CD4-positive, alpha-beta T cell (primary cell): ENCODE results near the gene KCTD11. TPM values are rescaled to one million over a fixed set of nuclear protein-coding genes. Genes with fewer than 3 reads are reported as not detected.

ENCODE experiments used
- ATAC-seq: fragments of 200-7000 bp; cut with Tn5 transposase; one replicate; pipeline ENCODE4 v1.10.0; 2022; ENCODE audit warnings: mild to moderate bottlenecking; ENCODE audit not compliant: poor library complexity
- CTCF ChIA-PET: fragments of 350-600 bp; sonication (Branson Sonifier 250); formaldehyde crosslinking; loops from one replicate; lab custom pipeline; 2021; ENCODE audit warnings: antibody characterized with exemption, inconsistent platforms; lab: Charles Lee
- POLR2A ChIA-PET: fragments of 350-600 bp; sonication (Branson Sonifier 250); formaldehyde crosslinking; loops from one replicate; lab custom pipeline; 2021; ENCODE audit warnings: antibody characterized with exemption, inconsistent platforms; lab: Charles Lee
- DNase-seq, 14 experiments: peaks; one replicate each; pipeline ENCODE4 v3.0.0-alpha.2; 2013 to 2020; ENCODE audit warnings: mixed read lengths in 2 of 14
- H3K27ac ChIP-seq, 2 donors: one replicate each; pipeline versions ENCODE4 v1.5.1 to v1.7.0; 2013; ENCODE audit warnings: low read length in 2 of 2, low read depth in 1 of 2, mild to moderate bottlenecking in 1 of 2
- H3K27me3 ChIP-seq, 2 experiments: 1 replicate in 1 of 2; 2 replicates in 1 of 2; pipeline versions ENCODE4 v1.6.1 to v1.7.0; 2013; ENCODE audit warnings: low read length in 2 of 2, control low read depth in 1 of 2, mild to moderate bottlenecking in 1 of 2, moderate library complexity in 1 of 2; ENCODE audit not compliant: insufficient read depth in 2 of 2, control insufficient read depth in 1 of 2
- H3K36me3 ChIP-seq: one replicate; pipeline ENCODE4 v1.6.1; 2013; ENCODE audit warnings: low read length, control low read depth; ENCODE audit not compliant: insufficient read depth
- H3K4me1 ChIP-seq: one replicate; pipeline ENCODE4 v1.6.1; 2013; ENCODE audit warnings: low read length, control low read depth; ENCODE audit not compliant: insufficient read depth
- H3K4me3 ChIP-seq: one replicate; pipeline ENCODE4 v1.5.1; 2013; ENCODE audit warnings: mild to moderate bottlenecking, low read length, moderate library complexity
- H3K9me3 ChIP-seq, 2 experiments: 1 replicate in 1 of 2; 2 replicates in 1 of 2; pipeline versions ENCODE4 v1.6.1 to v1.7.0; 2013; ENCODE audit warnings: low read length in 2 of 2, mild to moderate bottlenecking in 2 of 2, control low read depth in 1 of 2, moderate library complexity in 1 of 2; ENCODE audit not compliant: control insufficient read depth in 1 of 2, insufficient read depth in 1 of 2
- H3K27ac Mint-ChIP-seq: one replicate; pipeline ENCODE4 v1.8.0; 2020; ENCODE audit warnings: mixed read lengths
- H3K27me3 Mint-ChIP-seq: one replicate; pipeline ENCODE4 v1.8.0; 2021; ENCODE audit warnings: mixed read lengths
- H3K36me3 Mint-ChIP-seq: one replicate; pipeline ENCODE4 v1.8.0; 2021; ENCODE audit warnings: low read depth, mixed read lengths
- H3K4me1 Mint-ChIP-seq: one replicate; pipeline ENCODE4 v1.8.0; 2021; ENCODE audit warnings: low read depth, mixed read lengths
- H3K4me3 Mint-ChIP-seq: one replicate; pipeline ENCODE4 v1.8.0; 2020; ENCODE audit warnings: mild to moderate bottlenecking, mixed read lengths
- H3K9me3 Mint-ChIP-seq: one replicate; pipeline ENCODE4 v1.8.0; 2020; ENCODE audit warnings: mixed read lengths
- intact Hi-C, 2 experiments: fragments of 100-400 bp; cut with DNase I in 1 of 2; cut with micrococcal nuclease in 1 of 2; formaldehyde crosslinking; loops; one replicate each; pipeline versions ENCODE4 v1.15.1 to v1.9.0; 2023 to 2025; cut with DNase I, micrococcal nuclease
- total RNA-seq, 174 experiments: library from RNA in 2 of 174; stranded (reverse) in 2 of 174; gene quantifications; one replicate each; pipeline ENCODE4 v1.2.3 and lab custom pipeline; 2021 to 2026
- TF ChIP-seq, protein P1 (sequence below): fragments of 200-600 bp; IDR thresholded peaks from one replicate; pipeline ENCODE4 v1.8.0; 2022; ENCODE audit warnings: antibody characterized with exemption, mild to moderate bottlenecking

The KCTD11 gene
- total RNA-seq, 2 experiments from 2014 or later = 1.3 to 1.6 TPM

GRCh38 chr17:7383371-7383741, 31.4 kb downstream of the KCTD11 start:
- peaks cover 10% of the 10 kb centered on the region for H3K4me1 Mint-ChIP-seq
- H3K27ac ChIP-seq = peak overlapping the region; percentile 15 to 74
- POLR2A ChIA-PET = interaction anchor here (0.6 to 3.9 kb wide), 19 partner anchors 10 to 773 kb away, joined by 3 to 37 read pairs (median 7); partner anchors contain the start of genes ACADVL, ACAP1, DLG4 and NEURL4
- intact Hi-C loops = loop anchor here in 1 of 2 experiments (10.0 kb wide), 1 partner anchor 51 kb away; the partner anchor contains the start of genes FGF11 and TMEM102
- CTCF ChIA-PET = interaction anchor here (1.3 to 1.8 kb wide), 3 partner anchors 11 to 54 kb away, joined by 4 to 8 read pairs (median 8); partner anchors contain the start of gene PLSCR3
- H3K4me3 Mint-ChIP-seq = peak overlapping the region; percentile 42
- H3K36me3 Mint-ChIP-seq = peaks cover 27% of the 10 kb centered on the region
- peaks cover 0 to 4% of the 10 kb centered on the region in 2 experiments for H3K9me3 ChIP-seq
- peaks cover 28% of the 10 kb centered on the region for H3K4me1 ChIP-seq
- ATAC-seq = no peak
- H3K27ac Mint-ChIP-seq = peak overlapping the region; percentile 91
- no peaks in the 10 kb centered on the region for H3K9me3 Mint-ChIP-seq
- H3K27me3 Mint-ChIP-seq = peaks cover 41% of the 10 kb centered on the region
- H3K36me3 ChIP-seq = peaks cover 11% of the 10 kb centered on the region
- peaks cover 21 to 22% of the 10 kb centered on the region in 2 experiments for H3K27me3 ChIP-seq
- H3K4me3 ChIP-seq = peak overlapping the region; percentile 64
- no peak for DNase-seq
- TF ChIP-seq, protein P1, sequence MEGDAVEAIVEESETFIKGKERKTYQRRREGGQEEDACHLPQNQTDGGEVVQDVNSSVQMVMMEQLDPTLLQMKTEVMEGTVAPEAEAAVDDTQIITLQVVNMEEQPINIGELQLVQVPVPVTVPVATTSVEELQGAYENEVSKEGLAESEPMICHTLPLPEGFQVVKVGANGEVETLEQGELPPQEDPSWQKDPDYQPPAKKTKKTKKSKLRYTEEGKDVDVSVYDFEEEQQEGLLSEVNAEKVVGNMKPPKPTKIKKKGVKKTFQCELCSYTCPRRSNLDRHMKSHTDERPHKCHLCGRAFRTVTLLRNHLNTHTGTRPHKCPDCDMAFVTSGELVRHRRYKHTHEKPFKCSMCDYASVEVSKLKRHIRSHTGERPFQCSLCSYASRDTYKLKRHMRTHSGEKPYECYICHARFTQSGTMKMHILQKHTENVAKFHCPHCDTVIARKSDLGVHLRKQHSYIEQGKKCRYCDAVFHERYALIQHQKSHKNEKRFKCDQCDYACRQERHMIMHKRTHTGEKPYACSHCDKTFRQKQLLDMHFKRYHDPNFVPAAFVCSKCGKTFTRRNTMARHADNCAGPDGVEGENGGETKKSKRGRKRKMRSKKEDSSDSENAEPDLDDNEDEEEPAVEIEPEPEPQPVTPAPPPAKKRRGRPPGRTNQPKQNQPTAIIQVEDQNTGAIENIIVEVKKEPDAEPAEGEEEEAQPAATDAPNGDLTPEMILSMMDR = no peak

GRCh38 chr17:7383742-7384488, 32.0 kb downstream of the KCTD11 start:
- ChIA-PET POLR2A (interaction anchor here (0.5 to 3.9 kb wide), 28 partner anchors 10 to 773 kb away, joined by 3 to 37 read pairs (median 4); partner anchors contain the start of genes ACADVL, ACAP1, DLG4 and NEURL4), CTCF (interaction anchor here (0.6 to 1.8 kb wide), 7 partner anchors 10 to 53 kb away, joined by 3 to 9 read pairs (median 6); partner anchors contain the start of genes PLSCR3 and TMEM256)
- intact Hi-C loops = loop anchor here (1.0 to 10.0 kb wide), 2 partner anchors 10 to 51 kb away; partner anchors contain the start of genes FGF11 (in 1 of the 2), PLSCR3 (in 1 of the 2) and TMEM102 (in 1 of the 2)
- Histone ChIP-seq H3K4me3 (peak overlapping the region; percentile 64), H3K4me1 (peaks cover 28% of the 10 kb centered on the region), H3K36me3 (peaks cover 17% of the 10 kb centered on the region), H3K27me3 (peaks cover 21 to 22% of the 10 kb centered on the region in 2 experiments), H3K27ac (peak overlapping the region; percentile 74 to 77), H3K9me3 (peaks cover 0 to 3% of the 10 kb centered on the region in 2 experiments)
- DNase-seq = peak; percentile 63 to 93 (median 77)
- Mint-ChIP-seq H3K9me3 (no peaks in the 10 kb centered on the region), H3K36me3 (peaks cover 30% of the 10 kb centered on the region), H3K4me3 (peak overlapping the region; percentile 87), H3K4me1 (peaks cover 10% of the 10 kb centered on the region), H3K27ac (peak overlapping the region; percentile 91), H3K27me3 (peaks cover 41% of the 10 kb centered on the region)
- ATAC-seq = peak; percentile 94
- TF ChIP-seq, protein P1 = no peak

GRCh38 chr17:7384489-7385081, 32.6 kb downstream of the KCTD11 start:
- no peak for ATAC-seq
- Histone ChIP-seq H3K27ac (peak overlapping the region; percentile 74 to 77), H3K27me3 (peaks cover 21 to 22% of the 10 kb centered on the region in 2 experiments), H3K9me3 (no peaks in the 10 kb centered on the region), H3K36me3 (peaks cover 24% of the 10 kb centered on the region), H3K4me1 (peaks cover 28% of the 10 kb centered on the region), H3K4me3 (peak overlapping the region; percentile 64)
- Mint-ChIP-seq H3K4me3 (peak overlapping the region; percentile 87), H3K4me1 (peaks cover 10% of the 10 kb centered on the region), H3K9me3 (no peaks in the 10 kb centered on the region), H3K27me3 (peaks cover 34% of the 10 kb centered on the region), H3K36me3 (peaks cover 36% of the 10 kb centered on the region), H3K27ac (peak overlapping the region; percentile 91)
- ChIA-PET CTCF (interaction anchor here (1.0 to 1.8 kb wide), 6 partner anchors 9 to 52 kb away, joined by 4 to 9 read pairs (median 7); partner anchors contain the start of genes PLSCR3 and TMEM256), POLR2A (interaction anchor here (0.5 to 3.9 kb wide), 25 partner anchors 9 to 772 kb away, joined by 3 to 37 read pairs (median 4); partner anchors contain the start of genes ACAP1, NEURL4, NLGN2 and PLSCR3)
- TF ChIP-seq, protein P1 = no peak
- DNase-seq = peak in 2 of 14 experiments; percentile 8 to 36
- intact Hi-C loops = loop anchor here (1.0 to 10.0 kb wide), 2 partner anchors 10 to 50 kb away; partner anchors contain the start of genes FGF11 (in 1 of the 2), PLSCR3 (in 1 of the 2) and TMEM102 (in 1 of the 2)
